ENCODE results near the gene PLEKHM3.
"Not testable (repeated sequence)": the region's sequence is repeated elsewhere in the genome, so short reads cannot be mapped to it uniquely, and the experiment has no call there.

The PLEKHM3 gene

GRCh38 chr2:207828361-207829057 lies 196.8 kb downstream of the PLEKHM3 start:
- no peak for DNase-seq (ENCODE audit: low read depth in 2 of 2)

GRCh38 chr2:207825978-207826377 lies 199.3 kb downstream of the PLEKHM3 start:
- DNase-seq (ENCODE audit: low read depth in 2 of 2), result no peak

GRCh38 chr2:207825045-207825954 lies 200.0 kb downstream of the PLEKHM3 start:
- DNase-seq (ENCODE audit: low read depth in 2 of 2), result no peak

- DNase-seq (ENCODE audit: low read depth in 2 of 2), result no peak
Observed at GRCh38 chr2:207823865-207824264, 201.5 kb downstream of the PLEKHM3 start.

DNA sequence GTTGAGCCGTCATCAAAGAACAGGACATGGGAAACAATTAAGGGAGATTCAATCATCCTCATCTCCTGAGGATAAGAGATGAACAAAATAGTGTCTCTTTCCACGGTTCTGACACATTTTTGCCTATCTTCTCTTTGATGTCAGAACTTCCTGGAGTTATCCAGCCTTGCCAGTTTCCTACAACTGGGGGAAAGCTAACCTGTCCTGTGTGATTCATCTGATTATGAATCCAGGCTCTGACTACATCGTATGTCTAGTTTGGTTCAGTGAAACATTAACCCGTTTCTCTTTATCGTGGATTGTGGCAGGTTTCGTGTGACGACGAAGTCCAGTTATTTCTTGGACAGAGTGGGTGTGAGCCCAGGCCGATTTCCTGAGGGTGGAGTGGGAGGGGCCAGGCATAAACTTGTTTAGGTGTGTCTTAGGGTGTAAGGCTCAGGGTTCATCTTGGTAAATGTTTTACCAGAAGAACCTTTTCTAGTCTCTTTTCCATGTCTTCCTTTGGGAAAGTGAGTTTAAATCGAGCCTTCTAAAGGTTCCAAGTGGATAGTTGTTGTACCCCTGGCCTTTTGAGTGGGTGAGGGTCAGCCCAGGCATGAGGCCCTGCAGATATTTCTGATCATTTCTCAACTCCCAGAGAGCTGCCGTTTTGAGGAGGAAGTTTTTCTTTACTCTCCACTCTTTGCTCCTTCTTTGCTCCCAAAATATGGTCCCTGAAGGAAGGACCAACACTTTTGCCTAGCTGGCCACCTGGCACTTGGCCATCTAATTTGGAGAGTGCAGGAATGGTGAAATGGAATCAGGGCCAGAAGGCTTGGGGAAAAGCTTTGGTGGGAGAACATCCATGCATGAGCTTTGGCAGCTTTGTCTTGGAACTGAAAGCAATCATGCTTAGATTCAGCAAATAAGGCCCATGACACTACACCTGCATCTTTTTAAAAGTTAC lies 205.2 kb downstream of the PLEKHM3 start:
- no peak for DNase-seq (ENCODE audit: low read depth in 2 of 2)

DNA sequence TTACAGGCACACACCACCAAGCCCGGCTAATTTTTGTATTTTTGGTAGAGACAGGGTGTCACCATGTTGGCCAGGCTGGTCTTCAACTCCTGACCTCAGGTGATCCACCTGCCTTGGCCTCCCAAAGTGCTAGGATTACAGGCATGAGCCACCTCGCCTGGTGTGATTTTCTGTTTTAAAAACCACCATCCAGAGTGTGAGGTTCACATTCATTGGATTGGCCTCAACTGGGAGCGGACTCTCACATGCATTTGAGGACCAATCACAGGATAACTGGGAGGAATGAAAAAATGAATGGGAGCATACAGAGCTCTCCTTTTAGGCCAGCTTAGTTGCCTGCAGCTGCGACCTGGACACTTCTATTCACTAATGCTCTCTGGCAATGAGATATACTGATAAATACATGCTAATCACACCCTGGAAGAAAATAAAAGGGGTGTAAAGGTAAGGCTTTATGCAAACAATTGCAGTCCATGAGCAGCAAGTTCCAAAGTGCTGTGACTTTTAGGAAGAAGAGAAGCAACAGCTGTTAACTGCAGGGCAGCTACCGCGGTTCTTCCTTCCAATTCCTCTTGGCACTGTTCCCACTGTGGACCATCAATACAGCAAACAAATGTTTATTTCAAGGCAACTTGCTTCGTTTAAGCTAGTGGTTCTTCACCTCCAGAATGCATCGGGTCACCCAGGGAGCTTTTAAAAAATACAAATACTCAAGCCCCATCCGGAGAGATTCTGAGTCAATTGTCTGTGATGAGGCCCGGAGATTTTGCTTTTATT lies 206.1 kb downstream of the PLEKHM3 start:
- DNase-seq (ENCODE audit: low read depth in 2 of 2), result no peak

DNA sequence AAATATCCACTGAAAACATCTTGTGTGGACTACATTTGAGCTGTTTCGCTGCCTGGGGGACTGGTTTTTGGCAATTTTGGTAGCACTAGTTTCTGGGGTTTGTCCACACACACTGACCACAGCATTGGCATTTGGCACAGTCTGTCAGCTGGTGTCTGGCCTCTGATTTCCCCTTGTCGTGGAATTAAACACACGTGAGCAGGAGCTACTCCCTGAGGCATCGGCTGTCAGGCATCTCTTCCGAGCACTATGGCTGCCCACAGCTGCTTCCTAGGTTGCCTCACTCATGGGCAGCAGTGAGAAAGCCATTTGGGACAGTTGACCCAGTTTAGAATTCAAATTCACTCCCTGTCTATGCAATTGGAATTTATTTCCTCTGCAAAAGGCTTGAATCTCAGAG lies 208.8 kb downstream of the PLEKHM3 start:
- no peak for DNase-seq (ENCODE audit: low read depth in 2 of 2)

DNA sequence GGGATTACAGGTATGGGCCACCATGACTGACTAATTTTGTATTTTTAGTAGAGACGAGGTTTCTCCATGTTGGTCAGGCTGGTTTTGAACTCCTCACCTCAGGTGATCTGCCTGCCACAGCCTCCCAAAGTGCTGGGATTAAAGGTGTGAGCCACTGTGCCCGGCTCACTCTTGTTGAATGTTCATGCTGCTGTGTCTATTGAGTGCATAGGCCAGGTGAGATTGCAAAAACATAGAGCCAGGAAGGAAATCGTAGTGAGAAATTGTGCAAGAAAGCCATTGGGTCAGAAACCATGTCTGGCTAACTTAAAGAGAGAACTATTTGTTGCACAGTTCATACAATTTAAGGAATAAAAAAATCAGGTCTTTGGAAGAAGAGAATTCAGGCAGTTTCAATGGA lies 210.1 kb downstream of the PLEKHM3 start:
- no peak for DNase-seq (ENCODE audit: low read depth in 2 of 2)

DNA sequence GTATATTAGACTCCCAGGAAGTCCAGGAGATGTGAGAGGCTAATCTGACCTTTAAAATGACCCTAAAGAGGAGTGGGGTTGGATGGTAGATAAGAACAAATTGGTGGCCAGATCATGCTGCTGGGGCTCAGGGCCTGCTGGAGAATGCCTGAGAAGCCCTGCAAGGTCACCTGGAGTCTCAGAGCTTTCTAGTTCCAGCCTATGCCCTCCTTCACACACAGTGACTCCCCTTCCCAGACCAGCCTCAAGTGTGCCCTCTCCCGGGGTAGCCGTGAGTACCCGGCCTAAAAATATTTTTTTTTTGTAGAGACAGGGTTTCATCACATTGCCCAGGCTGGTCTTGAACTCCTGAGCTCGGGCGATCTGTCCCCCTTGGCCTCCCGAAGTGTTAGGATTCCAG lies 211.4 kb downstream of the PLEKHM3 start:
- DNase-seq (ENCODE audit: low read depth in 2 of 2), result no peak

- no peak for DNase-seq (ENCODE audit: low read depth in 2 of 2)
Observed at GRCh38 chr2:207813221-207813916, 212.0 kb downstream of the PLEKHM3 start.

DNA sequence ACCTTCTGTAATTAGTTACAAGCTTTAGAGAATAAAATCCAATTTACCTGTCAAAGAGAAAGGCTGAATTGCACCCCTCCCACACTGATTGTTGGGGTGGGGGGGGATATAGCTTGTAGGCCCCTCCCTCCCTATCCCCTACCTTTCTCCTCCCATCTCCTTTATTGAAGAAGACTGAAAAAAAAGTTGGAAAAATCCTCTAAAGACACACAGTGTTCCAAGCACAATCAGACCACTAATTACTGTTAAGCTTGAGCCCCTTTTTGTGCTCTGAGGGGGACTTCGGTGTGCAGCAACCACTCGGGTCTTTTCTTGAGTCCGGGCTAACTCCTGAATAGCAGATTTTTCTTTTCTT lies 212.6 kb downstream of the PLEKHM3 start:
- DNase-seq (ENCODE audit: low read depth in 2 of 2), result no peak

DNA sequence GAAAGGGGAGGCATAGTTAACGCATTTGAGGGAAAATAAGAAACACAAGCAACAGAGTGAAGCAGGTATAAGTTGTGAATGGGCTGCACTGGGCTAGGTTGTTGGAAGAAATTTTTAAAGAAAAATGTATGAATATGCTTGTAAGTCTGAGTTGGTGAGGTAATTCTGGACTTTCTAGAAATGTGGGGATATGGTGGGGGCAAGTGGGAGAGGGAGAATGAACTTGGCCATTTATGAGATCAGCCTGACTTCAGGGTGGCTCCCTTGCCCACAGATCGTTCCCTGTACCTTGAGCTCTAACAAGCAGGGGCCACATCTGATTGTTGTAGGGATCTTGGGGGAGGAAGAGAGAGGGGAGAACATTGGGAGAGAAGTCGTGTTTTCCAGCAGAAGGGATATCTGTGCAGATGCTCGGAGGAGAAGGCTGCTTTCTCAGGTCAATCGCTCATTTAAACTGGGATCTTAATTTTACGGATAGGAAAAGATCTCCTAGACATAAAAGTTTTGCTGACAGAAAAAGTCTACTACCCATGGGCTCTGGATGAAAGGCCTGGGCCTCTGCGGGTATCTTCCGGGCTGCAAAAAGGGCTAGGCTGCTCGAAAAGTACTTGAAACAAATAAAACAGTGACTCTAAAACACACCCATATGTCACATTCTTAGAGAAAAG lies 213.1 kb downstream of the PLEKHM3 start:
- no peak for DNase-seq (ENCODE audit: low read depth in 2 of 2)

GRCh38 chr2:207811658-207812057 lies 213.7 kb downstream of the PLEKHM3 start:
- not testable (repeated sequence) for DNase-seq (ENCODE audit: low read depth in 2 of 2)

GRCh38 chr2:207810200-207810788 lies 215.0 kb downstream of the PLEKHM3 start:
- no peak for DNase-seq (ENCODE audit: low read depth in 2 of 2)

DNA sequence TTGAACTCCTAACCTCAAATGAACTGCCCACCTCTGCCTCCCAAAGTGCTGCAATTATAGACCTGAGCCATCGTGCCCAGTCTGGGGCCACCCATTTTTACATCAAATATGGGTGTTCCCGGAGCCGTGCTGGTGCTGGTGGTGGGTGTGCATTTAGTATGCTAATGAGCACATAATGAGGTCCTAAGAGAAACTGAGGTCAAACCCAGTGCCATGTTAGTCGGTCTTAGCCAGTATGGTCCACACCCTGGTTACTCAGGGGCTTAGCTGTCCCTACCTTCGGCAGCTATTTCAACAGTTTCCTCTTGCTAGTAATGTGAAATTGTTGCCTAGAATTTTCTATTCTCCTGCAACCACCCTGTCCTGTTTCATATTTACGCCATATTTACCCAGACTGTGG lies 217.2 kb downstream of the PLEKHM3 start:
- no peak for DNase-seq (ENCODE audit: low read depth in 2 of 2)

GRCh38 chr2:207807516-207807915 lies 217.8 kb downstream of the PLEKHM3 start:
- DNase-seq (ENCODE audit: low read depth in 2 of 2), result no peak

GRCh38 chr2:207805566-207806226 lies 219.6 kb downstream of the PLEKHM3 start:
- no peak for DNase-seq (ENCODE audit: low read depth in 2 of 2)

DNA sequence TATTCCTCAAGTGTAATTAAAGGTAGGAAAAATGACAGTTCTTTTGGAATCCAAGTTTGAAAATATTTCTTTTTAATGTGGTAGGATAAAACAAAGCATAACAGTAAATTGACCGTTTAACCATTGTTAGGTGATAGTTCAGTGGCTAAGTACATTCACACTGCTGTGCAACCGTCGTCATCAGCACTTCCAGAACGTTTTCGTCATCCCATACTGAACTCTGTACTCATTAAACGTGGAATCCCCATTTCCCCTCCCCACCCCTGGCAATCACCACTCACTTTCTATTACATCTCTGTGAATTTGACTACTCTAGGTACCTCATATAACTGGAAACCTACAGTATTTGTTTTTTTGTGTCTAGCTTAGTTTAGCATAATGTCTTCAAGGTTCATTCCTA lies 222.7 kb downstream of the PLEKHM3 start:
- no peak for DNase-seq (ENCODE audit: low read depth in 2 of 2)

- DNase-seq (ENCODE audit: low read depth in 2 of 2), result no peak
Observed at GRCh38 chr2:207801259-207801658, 224.1 kb downstream of the PLEKHM3 start.
